Endothelial cell of umbilical vein (primary cell): ENCODE data around the gene KIAA0232. TPM values are rescaled to one million over a fixed set of nuclear protein-coding genes. Genes with fewer than 3 reads are reported as not detected.

ENCODE experiments used
- BruUV-seq: library from RNA; stranded (reverse); fragments of 400-500 nt; replicated peaks from 2 replicates; lab custom pipeline; 2021; lab: Mats Ljungman, UMichigan
- CTCF ChIA-PET: fragments of 300-600, 350-600 bp; sonication (Branson Sonifier 250); formaldehyde crosslinking; loops from one replicate; lab custom pipeline; 2021; ENCODE audit warnings: antibody characterized with exemption, inconsistent platforms; lab: Charles Lee
- POLR2A ChIA-PET: fragments of 300-600, 350-600 bp; sonication (Branson Sonifier 250); formaldehyde crosslinking; loops from one replicate; lab custom pipeline; 2021; ENCODE audit warnings: antibody characterized with exemption, inconsistent platforms; lab: Charles Lee
- DNase-seq: peaks from one replicate; pipeline ENCODE4 v3.0.0-alpha.2; 2011; ENCODE audit warnings: low read depth, low spot score
- FAIRE-seq: peaks from 2 replicates; lab custom pipeline; 2011; peaks lifted over from hg19 to GRCh38; lab: Jason Lieb, UNC
- H2AFZ ChIP-seq: 2 replicates; pipeline ENCODE4 v1.6.0; 2012; ENCODE audit warnings: low read depth, low read length, control low read depth, inconsistent platforms
- H3K27ac ChIP-seq: 2 replicates; pipeline ENCODE4 v1.5.1; 2011; ENCODE audit warnings: low read depth, mild to moderate bottlenecking, control low read depth, low read length, moderate library complexity; ENCODE audit not compliant: insufficient read depth
- H3K27me3 ChIP-seq, 2 experiments: 2 replicates each; pipeline versions ENCODE4 v1.6.0 to v1.6.1; 2011; ENCODE audit warnings: low read length in 2 of 2, mixed read lengths in 1 of 2; ENCODE audit not compliant: control insufficient read depth in 2 of 2, insufficient read depth in 2 of 2
- H3K36me3 ChIP-seq, 2 experiments: 2 replicates in 1 of 2; 3 replicates in 1 of 2; pipeline ENCODE4 v1.5.1; 2011; ENCODE audit warnings: low read length in 2 of 2, mild to moderate bottlenecking in 1 of 2, moderate library complexity in 1 of 2; ENCODE audit not compliant: control insufficient read depth in 2 of 2, insufficient read depth in 2 of 2; ENCODE audit errors: extremely low read depth in 1 of 2
- H3K4me1 ChIP-seq: 3 replicates; pipeline ENCODE4 v1.5.1; 2011; ENCODE audit warnings: mild to moderate bottlenecking, low read length; ENCODE audit not compliant: control insufficient read depth, insufficient read depth; ENCODE audit errors: extremely low read depth
- H3K4me2 ChIP-seq: 2 replicates; pipeline ENCODE4 v1.6.1; 2011; ENCODE audit warnings: low read length, control low read depth, mixed read lengths; ENCODE audit not compliant: insufficient read depth
- H3K4me3 ChIP-seq, 3 experiments: fragments of 200-600 bp in 1 of 3; sonication (generic), shearing (Covaris generic) in 1 of 3; replicated peaks in 1 of 3; 2 replicates each; pipeline ENCODE4 v1.5.1; 2011 to 2016; ENCODE audit warnings: control low read depth in 3 of 3, low read length in 3 of 3, mild to moderate bottlenecking in 2 of 3, inconsistent platforms in 1 of 3, low read depth in 1 of 3, moderate library complexity in 1 of 3; ENCODE audit not compliant: insufficient read depth in 1 of 3
- H3K79me2 ChIP-seq: 2 replicates; pipeline ENCODE4 v1.6.0; 2012; ENCODE audit warnings: low read length, inconsistent platforms; ENCODE audit not compliant: control insufficient read depth, insufficient read depth
- H3K9ac ChIP-seq: replicated peaks from 2 replicates; pipeline ENCODE3; 2011; ENCODE audit warnings: low read length, control low read depth; ENCODE audit not compliant: insufficient read depth; ENCODE audit errors: extremely low read depth
- H3K9me1 ChIP-seq: replicated peaks from 3 replicates; pipeline ENCODE4 v1.6.0; 2011; ENCODE audit warnings: mild to moderate bottlenecking, low read length; ENCODE audit not compliant: control insufficient read depth, insufficient read depth; ENCODE audit errors: extremely low read depth
- H3K9me3 ChIP-seq: replicated peaks from 2 replicates; pipeline ENCODE4 v1.5.1; 2012; ENCODE audit warnings: low read length, inconsistent platforms; ENCODE audit not compliant: control insufficient read depth, insufficient read depth
- H4K20me1 ChIP-seq: replicated peaks from 2 replicates; pipeline ENCODE3; 2011; ENCODE audit warnings: mild to moderate bottlenecking, low read length; ENCODE audit not compliant: control insufficient read depth, insufficient read depth; ENCODE audit errors: extremely low read depth
- EZH2 ChIP-seq: IDR thresholded peaks from 2 replicates; pipeline ENCODE4 v1.6.1; 2012; ENCODE audit warnings: borderline replicate concordance, low read depth, mild to moderate bottlenecking, moderate library complexity, low read length, inconsistent platforms; ENCODE audit not compliant: severe bottlenecking
- FOS ChIP-seq: IDR thresholded peaks from 2 replicates; pipeline ENCODE4 v1.6.1; 2011; ENCODE audit warnings: mild to moderate bottlenecking, low read length, moderate library complexity, borderline replicate concordance; ENCODE audit not compliant: insufficient read depth
- GATA2 ChIP-seq: IDR thresholded peaks from 2 replicates; pipeline ENCODE4 v1.7.0; 2011; ENCODE audit warnings: low read depth, mild to moderate bottlenecking, moderate library complexity, mixed read lengths, low read length; ENCODE audit not compliant: insufficient read length, insufficient read depth
- JUN ChIP-seq: IDR thresholded peaks from 2 replicates; pipeline ENCODE4 v1.6.1; 2011; ENCODE audit warnings: borderline replicate concordance, low read depth; ENCODE audit not compliant: insufficient read length, insufficient read depth
- MYC ChIP-seq: IDR thresholded peaks from one replicate; pipeline ENCODE4 v1.6.1; 2011; ENCODE audit warnings: mild to moderate bottlenecking, low read depth, low read length
- POLR2A ChIP-seq: IDR thresholded peaks from 2 replicates; pipeline ENCODE4 v1.6.1; 2012; ENCODE audit warnings: low read depth, mild to moderate bottlenecking, control low read depth, low read length
- POLR2AphosphoS5 ChIP-seq: IDR thresholded peaks from 2 replicates; pipeline ENCODE4 v1.6.1; 2012; ENCODE audit warnings: low read depth, mild to moderate bottlenecking, control low read depth, low read length, moderate library complexity; ENCODE audit not compliant: insufficient read depth
- dilution Hi-C: fragments of 300-500 bp; cut with MboI; formaldehyde crosslinking; loops from one replicate; pipeline ENCODE4 v1.15.0; 2019; ENCODE audit warnings: low sequenced_read_pairs; ENCODE audit not compliant: extremely low pct_ligation_motif_present
- intact Hi-C: fragments of 100-400 bp; cut with micrococcal nuclease; formaldehyde crosslinking; loops from one replicate; pipeline ENCODE4 v1.10.0; 2022
- polyA plus RNA-seq, 4 experiments: library from polyadenylated mRNA; depleted of rRNA in 3 of 4; stranded (reverse) in 3 of 4; unstranded in 1 of 4; fragments of >200 nt; gene quantifications; 2 replicates each; pipeline versions ENCODE4 v1.2.1 to v1.2.3, GENCODE V29; 2011 to 2012; ENCODE audit warnings: missing spikeins in 1 of 4
- total RNA-seq: library from RNA; stranded (reverse); gene quantifications from 2 replicates; pipeline ENCODE4 v1.2.3, GENCODE V29; 2021
- TF ChIP-seq, protein P1 (sequence below): IDR thresholded peaks from 2 replicates; pipeline ENCODE4 v1.6.1; 2011; ENCODE audit not compliant: insufficient read depth, insufficient read length
- TF ChIP-seq, protein P2 (sequence below), 2 donors: IDR thresholded peaks; 1 replicate in 1 of 2; 2 replicates in 1 of 2; pipeline ENCODE4 v1.5.1; 2011; ENCODE audit warnings: low read length in 2 of 2, mild to moderate bottlenecking in 2 of 2, moderate library complexity in 2 of 2, control low read depth in 1 of 2, inconsistent platforms in 1 of 2, low read depth in 1 of 2; ENCODE audit not compliant: insufficient read depth in 1 of 2; ENCODE audit errors: extremely low read depth in 1 of 2

The KIAA0232 gene
- total and polyA plus RNA-seq, 2 donors (not counting 3 experiments of a cell fraction or from before 2014, with no cell fraction given) = 5.3 to 18.4 TPM

DNA sequence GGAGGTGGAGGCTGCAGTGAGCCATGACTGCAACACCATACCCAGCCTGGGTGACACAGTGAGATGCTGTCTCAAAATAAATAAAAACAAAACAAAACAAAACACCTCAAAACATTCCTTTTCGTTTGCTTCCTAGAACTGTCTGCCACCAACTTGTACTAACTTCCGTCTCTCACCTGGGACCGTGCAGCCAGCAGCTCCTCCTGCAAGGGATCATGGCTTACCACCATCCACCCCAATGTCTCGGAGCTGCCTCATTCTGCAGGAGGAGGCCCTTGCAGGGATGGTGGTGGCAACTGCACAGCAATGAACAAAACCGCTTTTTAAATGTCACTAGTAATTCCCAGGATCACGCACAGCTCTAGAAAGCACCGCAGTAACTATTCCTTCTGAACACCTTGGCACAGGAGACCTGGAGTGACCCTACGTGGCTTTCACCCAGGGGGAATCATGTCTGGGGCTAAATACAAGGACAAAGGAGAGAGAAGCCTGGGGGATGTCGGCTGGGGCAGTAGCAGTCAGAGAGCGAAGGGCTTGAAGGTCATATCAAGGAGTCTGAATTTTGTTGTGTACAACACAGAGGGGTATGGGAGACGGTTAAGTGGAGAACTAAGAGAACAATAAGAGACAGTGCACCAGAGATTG is 17.4 kb upstream of the KIAA0232 start:
- Histone ChIP-seq H3K9ac (no peak overlapping the region), H2AFZ (no peak overlapping the region), H3K9me3 (no peaks in the 10 kb centered on the region), H3K4me2 (no peak overlapping the region), H4K20me1 (no peaks in the 10 kb centered on the region), H3K9me1 (no peaks in the 10 kb centered on the region), H3K27me3 (peaks cover 7 to 12% of the 10 kb centered on the region in 2 experiments), H3K79me2 (no peaks in the 10 kb centered on the region), H3K4me3 (no peak overlapping the region), H3K4me1 (no peaks in the 10 kb centered on the region), H3K27ac (no peak overlapping the region), H3K36me3 (no peaks in the 10 kb centered on the region)
- CTCF ChIA-PET = no interaction called here
- dilution Hi-C loops (no loop called here), intact Hi-C loops (no loop called here)
- BruUV-seq = no TSS peak
- no peak for DNase-seq
- TF ChIP-seq JUN (no peak), GATA2 (no peak), MYC (no peak), FOS (no peak), POLR2AphosphoS5 (no peak), POLR2A (no peak), EZH2 (no peak)
- TF ChIP-seq, protein P1, sequence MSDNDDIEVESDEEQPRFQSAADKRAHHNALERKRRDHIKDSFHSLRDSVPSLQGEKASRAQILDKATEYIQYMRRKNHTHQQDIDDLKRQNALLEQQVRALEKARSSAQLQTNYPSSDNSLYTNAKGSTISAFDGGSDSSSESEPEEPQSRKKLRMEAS = no peak
- TF ChIP-seq, protein P2, sequence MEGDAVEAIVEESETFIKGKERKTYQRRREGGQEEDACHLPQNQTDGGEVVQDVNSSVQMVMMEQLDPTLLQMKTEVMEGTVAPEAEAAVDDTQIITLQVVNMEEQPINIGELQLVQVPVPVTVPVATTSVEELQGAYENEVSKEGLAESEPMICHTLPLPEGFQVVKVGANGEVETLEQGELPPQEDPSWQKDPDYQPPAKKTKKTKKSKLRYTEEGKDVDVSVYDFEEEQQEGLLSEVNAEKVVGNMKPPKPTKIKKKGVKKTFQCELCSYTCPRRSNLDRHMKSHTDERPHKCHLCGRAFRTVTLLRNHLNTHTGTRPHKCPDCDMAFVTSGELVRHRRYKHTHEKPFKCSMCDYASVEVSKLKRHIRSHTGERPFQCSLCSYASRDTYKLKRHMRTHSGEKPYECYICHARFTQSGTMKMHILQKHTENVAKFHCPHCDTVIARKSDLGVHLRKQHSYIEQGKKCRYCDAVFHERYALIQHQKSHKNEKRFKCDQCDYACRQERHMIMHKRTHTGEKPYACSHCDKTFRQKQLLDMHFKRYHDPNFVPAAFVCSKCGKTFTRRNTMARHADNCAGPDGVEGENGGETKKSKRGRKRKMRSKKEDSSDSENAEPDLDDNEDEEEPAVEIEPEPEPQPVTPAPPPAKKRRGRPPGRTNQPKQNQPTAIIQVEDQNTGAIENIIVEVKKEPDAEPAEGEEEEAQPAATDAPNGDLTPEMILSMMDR (IDR thresholded peaks at IDR 0.05; ENCODE audit: extremely low read depth in 1 of 2, insufficient read depth in 1 of 2, low read depth in 1 of 2, low read length in 2 of 2) = no peak
- POLR2A ChIA-PET = no interaction called here
- FAIRE-seq = no peak
